IMR-90 (cell line): ENCODE results near the gene MTHFD2L.

Experiments
- CEBPB ChIP-seq: IDR thresholded peaks from 2 replicates; pipeline ENCODE4 v1.6.1; 2012; ENCODE audit warnings: low read depth, low read length, improper control_type of control experiment
- MAZ ChIP-seq: IDR thresholded peaks from 2 replicates; pipeline ENCODE4 v1.6.1; 2012; ENCODE audit warnings: low read depth, mild to moderate bottlenecking, low read length, improper control_type of control experiment, moderate library complexity, borderline replicate concordance
- MXI1 ChIP-seq: IDR thresholded peaks from 2 replicates; pipeline ENCODE4 v1.6.1; 2012; ENCODE audit warnings: low read depth, mild to moderate bottlenecking, low read length, moderate library complexity, borderline replicate concordance
- NFE2L2 ChIP-seq: fragments of 150-350 bp; IDR thresholded peaks from 2 replicates; pipeline ENCODE4 v1.6.1; 2016; ENCODE audit warnings: low read depth, mild to moderate bottlenecking, low read length
- POLR2A ChIP-seq: IDR thresholded peaks from 2 replicates; pipeline ENCODE4 v1.6.1; 2012; ENCODE audit warnings: mild to moderate bottlenecking, low read depth, low read length
- USF2 ChIP-seq: fragments of 150-350 bp; IDR thresholded peaks from 2 replicates; pipeline ENCODE4 v1.6.1; 2017; ENCODE audit warnings: mild to moderate bottlenecking, antibody characterized with exemption, low read length, low read depth
- TF ChIP-seq, protein P1 (sequence below): conservative IDR thresholded peaks from 2 replicates; pipeline ENCODE4 v1.5.1; 2012; ENCODE audit warnings: mild to moderate bottlenecking, low read depth, low read length, improper control_type of control experiment

- TF ChIP-seq, protein P1, sequence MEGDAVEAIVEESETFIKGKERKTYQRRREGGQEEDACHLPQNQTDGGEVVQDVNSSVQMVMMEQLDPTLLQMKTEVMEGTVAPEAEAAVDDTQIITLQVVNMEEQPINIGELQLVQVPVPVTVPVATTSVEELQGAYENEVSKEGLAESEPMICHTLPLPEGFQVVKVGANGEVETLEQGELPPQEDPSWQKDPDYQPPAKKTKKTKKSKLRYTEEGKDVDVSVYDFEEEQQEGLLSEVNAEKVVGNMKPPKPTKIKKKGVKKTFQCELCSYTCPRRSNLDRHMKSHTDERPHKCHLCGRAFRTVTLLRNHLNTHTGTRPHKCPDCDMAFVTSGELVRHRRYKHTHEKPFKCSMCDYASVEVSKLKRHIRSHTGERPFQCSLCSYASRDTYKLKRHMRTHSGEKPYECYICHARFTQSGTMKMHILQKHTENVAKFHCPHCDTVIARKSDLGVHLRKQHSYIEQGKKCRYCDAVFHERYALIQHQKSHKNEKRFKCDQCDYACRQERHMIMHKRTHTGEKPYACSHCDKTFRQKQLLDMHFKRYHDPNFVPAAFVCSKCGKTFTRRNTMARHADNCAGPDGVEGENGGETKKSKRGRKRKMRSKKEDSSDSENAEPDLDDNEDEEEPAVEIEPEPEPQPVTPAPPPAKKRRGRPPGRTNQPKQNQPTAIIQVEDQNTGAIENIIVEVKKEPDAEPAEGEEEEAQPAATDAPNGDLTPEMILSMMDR, result no peak
- TF ChIP-seq USF2 (no peak), NFE2L2 (no peak), MAZ (no peak), CEBPB (no peak), POLR2A (no peak), MXI1 (no peak)
These were observed 3.9 kb downstream of the MTHFD2L start for GRCh38 chr4:74161666-74162450.
